GM06990 (cell line): ENCODE measurements around the gene CAMTA1.

ENCODE experiments used
- DNase-seq: peaks from one replicate; pipeline ENCODE4 v3.0.0-alpha.2; 2011; ENCODE audit not compliant: insufficient read length; ENCODE audit errors: extremely low read depth
- H3K27me3 ChIP-seq: replicated peaks from 2 replicates; pipeline ENCODE4 v1.6.0; 2011; ENCODE audit warnings: low read length; ENCODE audit not compliant: control insufficient read depth, insufficient read depth
- H3K36me3 ChIP-seq: 2 replicates; pipeline ENCODE4 v1.5.1; 2011; ENCODE audit warnings: low read length; ENCODE audit not compliant: control insufficient read depth, insufficient read depth
- H3K4me3 ChIP-seq: replicated peaks from 2 replicates; pipeline ENCODE4 v1.5.1; 2011; ENCODE audit warnings: low read depth, mild to moderate bottlenecking, control low read depth, low read length
- CTCF ChIP-seq: IDR thresholded peaks from 2 replicates; pipeline ENCODE4 v1.5.1; 2011; ENCODE audit warnings: low read length, control low read depth, mild to moderate bottlenecking, inconsistent platforms; ENCODE audit not compliant: insufficient read depth, poor library complexity, severe bottlenecking

CAMTA1 gene

GRCh38 chr1:6800745-6801144, 15.5 kb downstream of the CAMTA1 start:
- DNase-seq: no peak

GRCh38 chr1:6801199-6801598, 15.9 kb downstream of the CAMTA1 start:
- DNase-seq: no peak
- TF ChIP-seq CTCF: no peak
- no peaks in the 10 kb centered on the region for H3K27me3 ChIP-seq
- H3K4me3 ChIP-seq: no peak overlapping the region
- H3K36me3 ChIP-seq: no peaks in the 10 kb centered on the region; the same call in 1 of the 2 replicates

More at GRCh38 chr1:6800745-6801144, 15.5 kb downstream of the CAMTA1 start:
- TF ChIP-seq CTCF: no peak
- no peaks in the 10 kb centered on the region for H3K27me3 ChIP-seq
- H3K4me3 ChIP-seq: no peak overlapping the region
- H3K36me3 ChIP-seq: no peaks in the 10 kb centered on the region; the same call in 1 of the 2 replicates

GRCh38 chr1:6801966-6802365, 16.7 kb downstream of the CAMTA1 start:
- no peak for TF ChIP-seq CTCF
- no peaks in the 10 kb centered on the region; the same call in 1 of the 2 replicates for H3K36me3 ChIP-seq
- no peak overlapping the region for H3K4me3 ChIP-seq
- DNase-seq: no peak
- H3K27me3 ChIP-seq: no peaks in the 10 kb centered on the region

GRCh38 chr1:6802454-6802853, 17.2 kb downstream of the CAMTA1 start:
- TF ChIP-seq CTCF: no peak
- Histone ChIP-seq H3K36me3 (no peaks in the 10 kb centered on the region; the same call in 1 of the 2 replicates), H3K4me3 (no peak overlapping the region), H3K27me3 (no peaks in the 10 kb centered on the region)
- DNase-seq: no peak

GRCh38 chr1:6802893-6803292, 17.6 kb downstream of the CAMTA1 start:
- no peak for TF ChIP-seq CTCF
- Histone ChIP-seq H3K36me3 (no peaks in the 10 kb centered on the region; the same call in 1 of the 2 replicates), H3K4me3 (no peak overlapping the region), H3K27me3 (no peaks in the 10 kb centered on the region)
- DNase-seq: no peak

- Histone ChIP-seq H3K27me3 (no peaks in the 10 kb centered on the region), H3K36me3 (no peaks in the 10 kb centered on the region; the same call in 1 of the 2 replicates), H3K4me3 (no peak overlapping the region)
- TF ChIP-seq CTCF: no peak
- no peak for DNase-seq
Observed at GRCh38 chr1:6803357-6803756, 18.1 kb downstream of the CAMTA1 start.
